Spleen (tissue), 7 donors: Measurements from ENCODE around the gene BFSP1.

ENCODE experiments used
- POLR2A ChIP-seq, 3 donors: fragments of 450-650 bp; IDR thresholded peaks; one replicate each; pipeline ENCODE4 v1.5.1; 2017; ENCODE audit warnings: antibody characterized with exemption in 3 of 3, mild to moderate bottlenecking in 1 of 3
- POLR2AphosphoS5 ChIP-seq, 3 donors: sonication (generic); formaldehyde crosslinking; IDR thresholded peaks; one replicate each; pipeline ENCODE4 v1.5.1; 2017; ENCODE audit warnings: antibody characterized with exemption in 3 of 3
- TF ChIP-seq, protein P1 (sequence below), 11 experiments: fragments of 200-600 bp in 7 of 11; fragments of 450-650 bp in 4 of 11; sonication (generic) in 4 of 11; IDR thresholded peaks in 8 of 11; conservative IDR thresholded peaks in 3 of 11; 1 replicate in 7 of 11; 2 replicates in 4 of 11; pipeline versions ENCODE4 v1.4.0 to v1.8.0; 2016 to 2021; ENCODE audit warnings: antibody characterized with exemption in 11 of 11, inconsistent platforms in 4 of 11, mild to moderate bottlenecking in 1 of 11
- donor health status: DM: no; HTN: no; CAD: no; lungs with moderate emphysema.
- donor health status: DM: no; HTN: no; CAD: no.
- donor health status: DM: no; HTN: no; CAD: no.

- TF ChIP-seq POLR2A (IDR thresholded peaks at IDR 0.05): no peak
- TF ChIP-seq POLR2AphosphoS5 (IDR thresholded peaks at IDR 0.05): no peak
- TF ChIP-seq, protein P1, sequence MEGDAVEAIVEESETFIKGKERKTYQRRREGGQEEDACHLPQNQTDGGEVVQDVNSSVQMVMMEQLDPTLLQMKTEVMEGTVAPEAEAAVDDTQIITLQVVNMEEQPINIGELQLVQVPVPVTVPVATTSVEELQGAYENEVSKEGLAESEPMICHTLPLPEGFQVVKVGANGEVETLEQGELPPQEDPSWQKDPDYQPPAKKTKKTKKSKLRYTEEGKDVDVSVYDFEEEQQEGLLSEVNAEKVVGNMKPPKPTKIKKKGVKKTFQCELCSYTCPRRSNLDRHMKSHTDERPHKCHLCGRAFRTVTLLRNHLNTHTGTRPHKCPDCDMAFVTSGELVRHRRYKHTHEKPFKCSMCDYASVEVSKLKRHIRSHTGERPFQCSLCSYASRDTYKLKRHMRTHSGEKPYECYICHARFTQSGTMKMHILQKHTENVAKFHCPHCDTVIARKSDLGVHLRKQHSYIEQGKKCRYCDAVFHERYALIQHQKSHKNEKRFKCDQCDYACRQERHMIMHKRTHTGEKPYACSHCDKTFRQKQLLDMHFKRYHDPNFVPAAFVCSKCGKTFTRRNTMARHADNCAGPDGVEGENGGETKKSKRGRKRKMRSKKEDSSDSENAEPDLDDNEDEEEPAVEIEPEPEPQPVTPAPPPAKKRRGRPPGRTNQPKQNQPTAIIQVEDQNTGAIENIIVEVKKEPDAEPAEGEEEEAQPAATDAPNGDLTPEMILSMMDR (IDR thresholded peaks at IDR 0.05 in 8 of 11, conservative IDR thresholded peaks at IDR 0.05 in 3 of 11): no peak
Measured at GRCh38 chr20:17485017-17485416, 46.2 kb downstream of the BFSP1 start.
